COLO668 (cell line): ENCODE results near the gene RAB5B.
A peak's percentile ranks its signal among the peaks of the same experiment; 100 is the strongest.
"Not testable (repeated sequence)": the region's sequence is repeated elsewhere in the genome, so short reads cannot be mapped to it uniquely, and the experiment has no call there.

Experiments
- DNase-seq: peaks from one replicate; lab custom pipeline; 2025; ENCODE audit not compliant: unreplicated experiment; lab: John Stamatoyannopoulos, UW

The RAB5B gene

GRCh38 chr12:56013482-56013881 is 39.6 kb downstream of the RAB5B start:
- no peak for DNase-seq

GRCh38 chr12:56014205-56014604 is 40.3 kb downstream of the RAB5B start:
- DNase-seq: no peak

GRCh38 chr12:56017181-56017580 is 43.3 kb downstream of the RAB5B start:
- DNase-seq: no peak

- DNase-seq: no peak
Observed at GRCh38 chr12:56018356-56018755, 44.5 kb downstream of the RAB5B start.

DNA sequence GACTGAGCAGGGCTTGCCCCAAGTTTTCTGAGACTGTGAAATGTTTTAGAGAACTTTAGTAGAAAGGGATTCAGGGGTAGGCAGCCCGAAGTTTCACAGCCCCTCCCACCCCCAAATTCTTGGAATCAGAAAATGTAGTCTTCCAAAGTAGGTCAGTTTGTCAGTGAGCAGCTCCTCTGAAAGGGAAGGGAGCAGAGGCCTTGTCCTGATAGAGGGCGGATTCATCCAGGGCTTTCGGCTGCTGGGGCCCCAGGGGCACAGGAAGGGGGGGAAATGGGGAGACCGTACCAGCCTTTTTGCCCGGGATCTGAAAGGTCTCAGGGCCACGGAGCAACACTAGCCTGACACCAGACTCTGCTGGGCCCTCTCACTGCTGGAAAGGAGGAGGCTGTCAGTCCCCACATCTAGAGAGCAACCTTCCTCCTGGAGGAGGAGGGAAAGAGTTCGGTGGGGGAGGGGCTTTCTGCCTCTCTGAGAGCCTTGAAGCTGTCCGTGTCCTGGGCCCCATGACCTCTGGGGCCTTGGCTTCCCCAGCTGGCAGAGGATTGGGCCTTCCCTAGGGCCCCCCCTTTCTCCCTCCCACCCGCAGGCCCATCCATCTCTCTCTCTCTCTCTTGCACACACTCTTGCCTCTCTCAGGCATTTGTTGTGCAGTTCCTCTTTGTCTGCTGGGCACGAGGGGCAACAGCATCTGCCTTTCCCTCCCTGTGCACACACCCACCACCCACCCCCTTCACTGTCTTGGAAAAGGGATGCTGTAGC is 46.7 kb downstream of the RAB5B start, which contains the start of gene IKZF4:
Gene IKZF4 (plus strand): TSS at position 621 of the 762 bp plus-strand sequence. CDS start 451 bp downstream, outside the sequence.
- DNase-seq: no peak

DNA sequence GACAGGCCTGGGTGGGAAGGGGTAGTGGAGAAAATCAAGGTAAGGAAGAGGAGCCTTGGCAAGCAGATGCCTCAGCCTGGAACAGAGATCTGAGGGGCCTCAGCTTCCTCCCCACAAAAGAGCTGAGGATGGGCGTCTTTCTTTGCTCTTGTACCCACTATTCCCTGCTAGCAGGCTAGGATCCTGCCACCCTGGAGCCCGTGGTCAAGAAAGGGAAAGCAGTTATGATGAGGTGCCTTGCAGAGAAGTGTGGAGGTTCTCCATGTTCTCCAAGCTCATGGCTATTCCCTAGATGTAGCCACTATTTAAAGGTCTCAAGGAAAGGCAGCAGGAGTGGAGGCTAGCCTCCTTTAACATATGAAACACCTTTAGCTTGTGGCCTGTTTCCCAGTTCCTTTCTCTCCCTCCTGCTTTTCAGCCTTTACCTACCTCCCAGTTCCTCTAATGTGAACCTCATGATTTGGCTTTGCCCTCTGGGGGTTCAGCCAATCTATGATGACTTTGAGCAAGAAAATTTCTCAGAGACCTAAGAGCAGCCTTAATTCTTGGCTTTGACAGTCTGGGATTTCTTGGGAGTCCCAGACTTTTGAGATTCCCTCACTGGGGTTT is 48.1 kb downstream of the RAB5B start:
- DNase-seq: no peak

- no peak for DNase-seq
Observed at GRCh38 chr12:56028511-56029165, 54.8 kb downstream of the RAB5B start.

DNA sequence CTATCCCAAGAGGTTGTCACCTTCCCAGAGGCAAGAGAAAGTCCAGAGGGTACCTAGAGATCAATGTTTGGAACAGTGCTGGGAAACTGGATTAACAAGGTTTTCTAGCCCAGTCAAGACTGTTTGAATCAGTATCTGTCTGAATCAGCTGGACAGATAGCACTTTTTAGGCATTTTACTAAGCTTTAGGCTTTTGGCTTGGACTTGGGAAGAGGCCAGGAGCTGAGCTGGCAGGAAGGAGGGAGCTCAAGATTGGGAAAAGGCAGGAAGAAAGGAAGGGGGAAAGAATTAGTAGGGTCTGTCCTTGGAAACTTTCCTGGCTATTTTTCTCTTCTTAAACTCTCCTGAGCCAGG is 55.3 kb downstream of the RAB5B start:
- DNase-seq: no peak

GRCh38 chr12:56029666-56030293 is 55.9 kb downstream of the RAB5B start:
- peak; percentile 18 for DNase-seq

DNA sequence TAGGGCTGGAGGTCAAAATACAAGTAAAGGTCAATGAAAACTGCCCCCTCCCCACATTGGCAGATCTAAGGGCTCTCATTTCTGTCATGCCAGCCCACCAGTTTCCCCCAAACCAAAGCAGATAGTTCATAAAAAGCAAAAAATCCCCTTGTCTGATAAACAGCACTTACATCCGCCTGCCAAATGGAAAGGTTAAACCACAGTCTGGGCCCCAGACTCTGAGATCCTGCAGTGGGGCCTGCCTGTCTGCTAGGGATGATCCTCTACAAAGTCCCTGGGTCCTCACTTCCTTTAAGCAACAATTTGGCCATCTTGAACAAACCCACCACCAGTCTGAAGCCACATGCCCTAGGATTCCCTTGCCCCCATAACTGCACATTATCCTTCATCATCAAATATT is 58.1 kb downstream of the RAB5B start:
- DNase-seq: no peak

DNA sequence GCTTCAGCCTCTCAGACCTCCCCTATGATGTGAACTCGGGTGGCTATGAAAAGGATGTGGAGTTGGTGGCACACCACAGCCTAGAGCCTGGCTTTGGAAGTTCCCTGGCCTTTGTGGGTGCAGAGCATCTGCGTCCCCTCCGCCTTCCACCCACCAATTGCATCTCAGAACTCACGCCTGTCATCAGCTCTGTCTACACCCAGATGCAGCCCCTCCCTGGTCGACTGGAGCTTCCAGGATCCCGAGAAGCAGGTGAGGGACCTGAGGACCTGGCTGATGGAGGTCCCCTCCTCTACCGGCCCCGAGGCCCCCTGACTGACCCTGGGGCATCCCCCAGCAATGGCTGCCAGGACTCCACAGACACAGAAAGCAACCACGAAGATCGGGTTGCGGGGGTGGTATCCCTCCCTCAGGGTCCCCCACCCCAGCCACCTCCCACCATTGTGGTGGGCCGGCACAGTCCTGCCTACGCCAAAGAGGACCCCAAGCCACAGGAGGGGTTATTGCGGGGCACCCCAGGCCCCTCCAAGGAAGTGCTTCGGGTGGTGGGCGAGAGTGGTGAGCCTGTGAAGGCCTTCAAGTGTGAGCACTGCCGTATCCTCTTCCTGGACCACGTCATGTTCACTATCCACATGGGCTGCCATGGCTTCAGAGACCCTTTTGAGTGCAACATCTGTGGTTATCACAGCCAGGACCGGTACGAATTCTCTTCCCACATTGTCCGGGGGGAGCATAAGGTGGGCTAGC is 60.9 kb downstream of the RAB5B start:
- DNase-seq: no peak

GRCh38 chr12:56037161-56037560 is 63.3 kb downstream of the RAB5B start:
- DNase-seq: no peak

DNA sequence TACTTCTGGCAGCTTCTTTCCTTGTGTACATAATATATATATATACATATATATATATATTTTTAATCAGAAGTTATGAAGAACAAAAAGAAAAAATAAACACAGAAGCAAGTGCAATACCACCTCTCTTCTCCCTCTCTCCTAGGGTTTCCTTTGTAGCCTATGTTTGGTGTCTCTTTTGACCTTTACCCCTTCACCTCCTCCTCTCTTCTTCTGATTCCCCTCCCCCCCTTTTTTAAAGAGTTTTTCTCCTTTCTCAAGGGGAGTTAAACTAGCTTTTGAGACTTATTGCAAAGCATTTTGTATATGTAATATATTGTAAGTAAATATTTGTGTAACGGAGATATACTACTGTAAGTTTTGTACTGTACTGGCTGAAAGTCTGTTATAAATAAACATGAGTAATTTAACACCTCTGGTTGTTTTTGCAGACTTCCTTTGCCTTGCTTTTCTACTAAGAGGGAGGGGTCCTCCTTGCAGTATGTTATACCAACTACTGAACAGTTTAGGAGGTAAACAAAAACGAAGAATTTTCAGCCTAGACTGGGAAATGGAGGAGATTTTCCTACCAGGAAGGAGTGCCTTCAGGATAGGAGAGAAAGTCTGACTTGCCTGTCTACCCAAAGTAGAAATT is 64.3 kb downstream of the RAB5B start:
- DNase-seq: no peak

DNA sequence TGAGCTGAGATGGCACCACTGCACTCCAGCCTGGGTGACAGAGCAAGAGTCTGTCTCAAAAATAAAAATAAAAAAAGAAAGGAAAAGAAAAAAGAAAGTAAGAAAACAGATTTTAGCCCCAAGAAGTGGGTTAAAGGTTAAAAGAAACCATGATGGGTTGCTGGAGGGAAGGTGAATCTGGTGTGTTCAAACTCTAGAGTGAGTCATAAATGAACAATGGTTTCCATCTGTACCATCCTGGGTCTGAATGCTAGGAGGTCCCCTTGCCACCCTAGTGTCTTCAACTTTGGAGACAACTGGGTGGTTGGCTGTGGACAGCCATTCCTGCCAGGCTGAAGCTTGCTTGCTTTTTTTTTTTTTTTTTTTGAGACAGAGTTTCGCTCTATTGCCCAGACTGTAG is 66.3 kb downstream of the RAB5B start:
- DNase-seq: no peak

GRCh38 chr12:56040963-56041551 is 67.2 kb downstream of the RAB5B start:
- DNase-seq: no peak

GRCh38 chr12:56041552-56042429 is 67.9 kb downstream of the RAB5B start, which contains the start of gene RPS26:
Gene RPS26, plus strand, starts transcription at chr12:56041918. Its CDS starts 249 bp downstream, at chr12:56042167.
- peak; percentile 95 for DNase-seq

- not testable (repeated sequence) for DNase-seq
Observed at GRCh38 chr12:56042430-56042813, 68.5 kb downstream of the RAB5B start.

DNA sequence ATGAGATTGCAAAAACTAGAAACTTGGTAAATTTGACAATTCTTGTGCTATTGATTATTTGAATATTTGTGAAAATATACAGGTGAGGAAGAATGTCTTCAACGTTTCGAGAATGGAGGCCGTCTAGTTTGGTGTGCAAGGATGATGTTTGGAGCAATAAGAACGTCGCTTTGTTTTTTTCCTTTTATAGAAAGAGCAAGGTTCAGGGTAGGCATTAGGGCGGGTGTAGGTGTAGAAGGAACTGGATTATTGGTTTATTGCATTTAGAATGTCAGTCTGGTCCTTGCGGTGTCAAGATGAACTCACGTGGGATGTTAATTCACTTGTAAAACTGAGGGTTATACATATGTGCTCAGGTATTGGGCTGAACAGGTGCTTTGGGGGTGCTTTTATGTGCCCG is 69.0 kb downstream of the RAB5B start:
- DNase-seq: no peak
